GDM1 (cell line): ENCODE results near the gene ZSWIM5.
"Not testable (repeated sequence)": the region's sequence is repeated elsewhere in the genome, so short reads cannot be mapped to it uniquely, and the experiment has no call there.

Source experiments
- DNase-seq: peaks from one replicate; lab custom pipeline; 2025; lab: John Stamatoyannopoulos, UW

The ZSWIM5 gene

DNA sequence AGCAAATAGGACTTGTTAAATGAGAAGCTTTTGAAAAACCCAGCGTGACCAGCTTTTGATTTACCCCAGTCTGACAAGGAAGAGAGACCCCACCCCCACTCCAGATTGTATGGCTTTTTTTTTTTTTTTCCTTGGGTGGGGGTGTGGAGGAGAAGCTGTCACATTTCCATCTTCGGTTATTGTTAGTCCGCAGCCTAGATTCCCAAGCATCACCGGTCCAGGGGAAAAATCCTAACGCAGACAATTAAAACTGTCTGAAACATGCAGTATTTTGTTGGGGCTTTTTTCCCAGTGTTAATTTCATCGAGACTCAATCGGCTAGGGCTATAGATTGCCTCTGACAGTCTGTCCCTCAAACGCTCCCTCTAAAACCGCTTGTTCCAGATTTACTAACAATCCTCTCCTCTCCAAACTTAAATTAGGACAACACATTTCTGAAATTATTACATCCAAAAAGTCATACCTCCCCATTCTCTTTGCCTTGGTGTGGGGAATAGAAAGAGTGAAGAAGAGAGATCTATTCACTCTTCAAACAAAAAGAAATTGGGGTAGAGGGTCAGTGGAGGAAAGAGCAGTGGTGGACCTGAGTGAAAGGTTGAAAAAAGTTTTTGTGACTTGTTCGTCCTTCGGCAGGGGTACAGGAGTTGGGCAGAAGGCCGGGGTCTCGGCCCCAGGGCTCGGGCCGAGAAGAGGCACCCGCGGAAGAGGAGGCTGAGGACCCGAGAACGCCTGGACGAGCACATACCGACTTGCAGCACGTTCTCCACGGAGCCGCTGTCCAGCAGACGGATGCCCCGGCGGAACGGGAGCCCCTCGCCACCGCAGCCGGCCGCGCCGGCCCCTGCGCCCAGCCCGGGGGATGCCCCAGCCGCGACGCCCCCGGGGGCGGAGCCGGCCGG, 1.1 kb downstream of the ZSWIM5 start:
- DNase-seq: no peak

DNA sequence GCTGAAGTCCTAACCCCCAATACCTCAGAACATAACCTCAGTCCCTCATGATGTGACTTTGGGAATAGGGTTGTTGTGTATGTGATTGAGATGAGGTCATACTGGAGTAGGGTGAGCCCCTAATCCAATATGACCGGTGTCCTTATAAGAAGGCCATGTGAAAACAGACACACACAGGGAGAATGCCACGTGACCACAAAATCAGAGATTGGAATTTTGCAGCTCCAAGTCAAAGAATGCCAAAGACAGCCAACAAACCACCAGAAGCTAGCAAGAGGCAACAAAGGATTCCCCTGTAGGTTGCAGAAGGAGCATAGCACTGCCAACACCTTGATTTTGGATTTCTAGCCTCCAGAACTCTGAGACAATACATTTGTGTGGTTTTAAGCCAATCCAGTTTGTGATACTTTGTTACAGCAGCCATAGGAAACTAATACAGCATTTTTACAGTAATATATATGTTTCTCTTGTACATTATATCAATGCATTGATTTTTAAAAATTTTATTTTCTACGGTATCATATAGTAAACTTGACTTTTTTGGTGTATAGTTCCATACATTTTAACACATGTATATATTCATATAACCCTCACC, 5.4 kb downstream of the ZSWIM5 start:
- DNase-seq: no peak

DNA sequence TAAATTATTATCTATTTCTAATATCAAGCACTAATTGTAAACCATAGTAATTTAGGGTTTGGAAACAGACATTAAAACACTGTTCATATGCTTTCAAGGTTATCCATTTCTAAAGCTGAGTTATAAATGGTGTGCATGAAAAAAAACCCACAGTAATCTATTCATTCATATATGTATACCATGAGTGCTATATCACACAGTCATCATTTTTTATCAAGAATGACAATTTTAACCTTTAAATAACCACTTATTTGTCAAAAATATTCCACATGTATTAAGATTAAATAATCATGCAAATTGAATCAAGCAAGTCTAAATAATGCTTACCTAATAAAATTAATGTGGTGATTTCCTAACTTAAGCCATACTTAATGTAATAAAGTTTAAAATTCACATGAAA, 6.0 kb downstream of the ZSWIM5 start:
- DNase-seq: no peak

DNA sequence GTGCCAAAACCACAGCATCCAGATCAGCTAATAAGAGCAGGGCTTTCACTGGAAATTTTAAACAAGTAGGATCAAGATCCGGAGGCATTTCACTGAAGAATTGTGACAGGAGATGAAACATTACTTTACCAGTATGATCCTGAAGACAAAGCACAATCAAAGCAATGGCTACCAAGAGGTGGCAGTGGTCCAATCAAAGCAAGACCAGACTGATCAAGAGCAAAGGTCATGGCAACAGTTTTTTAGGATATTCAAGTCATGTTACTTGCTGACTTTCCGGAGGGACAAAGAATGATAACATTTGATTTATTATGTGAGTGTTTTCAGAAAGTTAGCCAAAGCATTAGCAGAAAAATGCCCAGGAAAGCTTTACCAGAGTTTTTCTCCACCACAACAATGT, 8.2 kb downstream of the ZSWIM5 start:
- DNase-seq: no peak

DNA sequence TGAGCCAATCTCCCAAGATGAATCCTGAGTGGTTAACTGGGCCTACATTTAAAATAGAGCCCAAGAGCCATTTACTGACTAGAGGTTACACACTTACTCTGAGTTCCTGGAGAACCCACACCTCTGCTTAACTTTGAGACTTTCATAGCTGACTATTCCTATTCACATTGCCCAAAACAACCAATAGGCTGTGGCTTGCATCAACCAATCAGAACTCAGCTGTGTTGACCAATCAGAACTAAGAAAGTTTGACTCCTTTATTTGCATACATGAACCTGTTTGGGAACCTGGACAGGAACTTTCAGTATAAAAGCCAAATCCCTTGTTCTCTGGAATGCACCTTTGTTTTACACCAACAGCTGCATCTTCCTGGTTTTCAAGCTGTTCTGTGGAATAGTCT, 9.5 kb downstream of the ZSWIM5 start:
- no peak for DNase-seq

DNA sequence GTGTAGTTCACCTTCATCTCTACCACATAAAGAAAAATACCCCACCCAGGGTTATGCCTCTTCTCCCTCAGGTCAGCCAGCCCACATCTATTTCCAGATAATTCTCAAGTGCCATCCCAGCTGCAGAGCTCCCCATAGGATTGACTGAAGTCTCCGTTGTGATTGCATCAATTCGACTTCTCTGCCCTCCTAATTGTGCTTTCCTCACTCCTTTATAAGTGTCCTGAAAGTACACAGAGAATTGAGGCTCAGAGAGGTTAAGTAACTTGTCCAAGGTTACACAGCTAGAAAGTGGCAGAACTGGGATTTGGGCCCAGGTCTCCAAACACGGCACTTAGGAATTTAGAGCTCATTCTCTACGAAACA, 15.0 kb downstream of the ZSWIM5 start:
- DNase-seq: no peak

DNA sequence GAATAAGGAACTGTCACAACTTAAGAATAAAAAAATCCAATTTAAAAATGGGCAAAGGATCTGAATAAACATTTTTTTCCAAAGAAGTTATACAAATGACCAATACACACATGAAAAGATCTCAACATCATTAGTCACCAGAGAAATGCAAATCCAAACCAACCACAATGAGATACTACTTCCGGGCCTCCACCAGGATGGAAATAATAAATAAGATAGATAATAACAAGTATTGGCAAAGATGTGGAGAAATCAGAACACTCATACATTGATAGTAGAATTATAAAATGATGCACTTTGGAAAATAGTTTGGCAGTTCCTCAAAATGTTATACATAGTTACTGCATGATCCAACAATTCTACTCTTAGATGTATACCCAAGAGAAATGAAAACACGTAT, 18.7 kb downstream of the ZSWIM5 start:
- no peak for DNase-seq

DNA sequence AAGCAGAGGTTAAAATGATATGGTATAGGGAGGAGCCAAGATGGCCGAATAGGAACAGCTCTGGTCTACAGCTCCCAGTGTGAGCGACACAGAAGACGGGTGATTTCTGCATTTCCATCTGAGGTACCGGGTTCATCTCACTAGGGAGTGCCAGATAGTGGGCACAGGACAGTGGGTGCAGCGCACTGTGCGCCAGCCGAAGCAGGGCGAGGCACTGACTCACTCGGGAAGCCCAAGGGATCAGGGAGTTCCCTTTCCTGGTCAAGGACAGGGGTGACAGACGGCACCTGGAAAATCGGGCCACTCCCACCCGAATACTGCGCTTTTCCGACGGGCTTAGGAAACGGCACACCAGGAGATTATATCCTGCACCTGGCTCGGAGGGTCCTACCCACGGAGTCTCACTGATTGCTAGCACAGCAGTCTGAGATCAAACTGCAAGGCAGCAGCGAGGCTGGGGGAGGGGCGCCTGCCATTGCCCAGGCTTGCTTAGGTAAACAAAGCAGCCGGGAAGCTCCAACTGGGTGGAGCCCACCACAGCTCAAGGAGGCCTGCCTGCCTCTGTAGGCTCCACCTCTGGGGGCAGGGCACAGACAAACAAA, 26.4 kb downstream of the ZSWIM5 start:
- not testable (repeated sequence) for DNase-seq

DNA sequence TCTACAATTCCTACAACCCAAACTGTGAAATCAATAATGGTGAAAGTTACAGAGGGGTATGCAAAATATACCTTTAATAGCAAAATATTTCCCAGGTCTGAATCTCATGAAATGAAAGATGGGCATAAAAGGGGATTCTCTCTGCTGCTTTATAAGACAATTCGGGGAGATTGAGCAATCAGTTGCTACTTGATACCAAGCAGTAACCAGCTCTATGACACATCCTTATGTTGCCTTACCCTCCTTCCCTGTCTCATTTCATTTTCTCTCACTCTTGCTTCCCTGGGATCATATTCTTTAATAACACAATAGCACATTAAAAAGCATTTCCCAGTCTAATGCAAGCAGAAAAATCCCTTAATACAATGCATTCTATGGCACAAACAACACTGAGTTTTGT, 29.0 kb downstream of the ZSWIM5 start:
- DNase-seq: no peak

DNA sequence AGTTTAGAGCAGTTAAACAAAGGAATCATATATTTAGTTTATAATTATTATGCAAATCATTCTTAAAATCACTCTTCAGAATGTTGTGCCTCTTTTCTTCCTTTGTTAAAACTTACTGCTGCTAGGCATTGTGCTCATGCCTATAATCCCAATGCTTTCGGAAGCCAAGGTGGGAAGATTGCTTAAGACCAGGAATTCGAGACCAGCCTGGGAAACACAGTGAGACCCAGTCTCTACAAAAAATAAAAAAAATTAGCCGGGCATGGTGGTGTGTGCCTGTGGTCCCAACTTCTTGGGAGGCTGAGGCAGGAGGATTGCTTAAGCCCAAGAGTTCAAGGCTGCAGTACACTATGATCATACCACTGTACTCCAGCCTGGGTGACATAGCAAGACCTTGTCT, 33.6 kb downstream of the ZSWIM5 start:
- DNase-seq: no peak

DNA sequence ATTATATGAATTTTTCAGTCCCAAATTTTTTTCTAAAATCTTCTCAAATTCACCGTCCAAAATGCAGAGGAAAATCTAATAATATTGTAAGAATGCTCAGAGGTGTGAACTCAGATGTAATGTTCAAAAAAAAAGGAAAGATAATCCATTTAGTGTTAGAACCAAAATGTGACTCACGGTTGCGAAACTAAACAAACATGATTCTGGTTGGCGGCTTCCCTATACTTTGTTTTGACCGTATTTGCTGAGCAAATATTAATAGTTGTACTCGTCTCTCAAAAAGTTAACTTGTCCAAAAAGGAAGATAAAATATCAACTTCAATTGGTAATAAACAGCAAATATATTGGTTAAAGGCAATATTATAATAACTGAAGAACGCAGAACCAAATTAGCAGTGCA, 34.4 kb downstream of the ZSWIM5 start:
- DNase-seq: no peak

DNA sequence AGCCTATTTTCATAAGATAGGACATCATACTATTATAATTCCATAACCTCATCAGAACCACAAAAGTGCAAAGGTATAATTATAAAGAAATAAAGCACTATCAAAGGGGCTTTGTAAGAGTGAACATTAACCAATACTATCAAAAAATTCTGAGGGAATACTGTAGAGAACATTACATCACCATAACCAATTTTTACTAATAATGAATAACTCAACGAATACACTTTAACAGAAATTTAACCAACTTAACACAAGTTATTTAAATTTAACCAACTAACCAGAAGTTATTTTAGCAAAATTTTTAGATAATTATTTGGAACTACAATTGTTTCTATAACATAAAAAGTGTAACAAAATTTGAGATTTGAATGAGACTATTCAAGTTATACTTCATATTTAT, 34.8 kb downstream of the ZSWIM5 start:
- DNase-seq: no peak

DNA sequence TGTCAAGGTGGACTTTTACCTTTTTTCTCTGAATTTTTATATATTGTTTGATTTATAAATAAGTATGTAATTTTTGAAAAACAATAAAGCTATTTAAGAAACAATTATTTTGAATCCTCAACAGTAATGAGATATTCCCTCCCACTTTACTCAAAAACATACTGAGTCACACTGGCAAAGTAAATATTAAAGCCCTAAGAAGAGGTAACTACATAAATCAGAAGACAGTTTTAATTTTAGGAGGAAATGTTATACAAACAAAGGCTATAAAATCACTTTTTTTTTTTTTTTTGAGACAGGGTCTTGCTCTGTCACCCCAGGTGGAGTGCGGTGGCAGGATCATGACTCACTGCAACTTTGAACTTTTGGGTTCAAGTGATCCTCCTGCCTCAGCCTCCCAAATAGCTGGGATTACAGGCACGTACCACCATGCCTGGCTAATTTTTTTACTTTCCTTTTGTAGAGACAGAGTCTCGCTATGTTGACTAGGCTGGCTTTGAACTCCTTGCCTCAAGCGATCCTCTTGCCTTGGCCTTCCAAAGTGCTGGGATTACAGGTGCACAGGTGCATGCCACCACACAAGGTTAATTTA, 36.2 kb downstream of the ZSWIM5 start:
- no peak for DNase-seq

DNA sequence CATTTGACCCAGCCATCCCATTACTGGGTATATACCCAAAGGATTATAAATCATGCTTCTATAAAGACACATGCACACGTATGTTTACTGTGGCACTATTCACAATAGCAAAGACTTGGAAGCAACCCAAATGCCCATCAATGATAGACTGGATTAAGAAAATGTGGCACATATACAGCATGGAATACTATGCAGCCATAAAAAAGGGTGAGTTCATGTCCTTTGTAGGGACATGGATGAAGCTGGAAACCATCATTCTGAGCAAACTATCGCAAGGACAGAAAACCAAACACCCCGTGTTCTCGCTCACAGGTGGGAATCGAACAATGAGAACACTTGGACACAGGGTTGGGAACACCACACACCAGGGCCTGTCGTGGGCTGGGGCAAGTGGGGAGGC, 38.5 kb downstream of the ZSWIM5 start:
- DNase-seq: not testable (repeated sequence)

DNA sequence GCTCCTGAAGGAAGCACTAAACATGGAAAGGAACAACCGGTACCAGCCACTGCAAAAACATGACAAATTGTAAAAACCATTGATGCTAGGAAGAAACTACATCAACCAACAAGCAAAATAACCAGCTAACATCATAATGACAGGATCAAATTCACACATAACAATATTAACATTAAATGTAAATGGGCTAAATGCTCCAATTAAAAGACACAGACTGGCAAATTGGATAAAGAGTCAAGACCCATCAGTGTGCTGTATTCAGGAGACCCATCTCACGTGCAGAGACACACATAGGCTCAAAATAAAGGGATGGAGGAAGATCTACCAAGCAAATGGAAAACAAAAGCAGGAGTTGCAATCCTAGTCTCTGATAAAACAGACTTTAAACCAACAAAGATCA, 42.1 kb downstream of the ZSWIM5 start:
- not testable (repeated sequence) for DNase-seq

DNA sequence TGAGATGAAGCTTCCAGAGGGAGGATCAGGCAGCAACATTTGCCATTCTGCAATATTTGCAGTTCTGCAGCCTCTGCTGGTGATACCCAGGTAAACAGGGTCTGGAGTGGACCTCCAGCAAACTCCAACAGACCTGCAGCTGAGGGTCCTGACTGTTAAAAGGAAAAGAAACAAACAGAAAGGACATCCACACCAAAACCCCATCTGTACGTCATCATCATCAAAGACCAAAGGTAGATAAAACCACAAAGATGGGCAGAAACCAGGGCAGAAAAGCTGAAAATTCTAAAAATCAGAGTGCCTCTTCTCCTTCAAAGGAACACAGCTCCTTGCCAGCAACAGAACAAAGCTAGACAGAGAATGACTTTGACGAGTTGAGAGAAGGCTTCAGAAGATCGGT, 43.3 kb downstream of the ZSWIM5 start:
- DNase-seq: not testable (repeated sequence)

DNA sequence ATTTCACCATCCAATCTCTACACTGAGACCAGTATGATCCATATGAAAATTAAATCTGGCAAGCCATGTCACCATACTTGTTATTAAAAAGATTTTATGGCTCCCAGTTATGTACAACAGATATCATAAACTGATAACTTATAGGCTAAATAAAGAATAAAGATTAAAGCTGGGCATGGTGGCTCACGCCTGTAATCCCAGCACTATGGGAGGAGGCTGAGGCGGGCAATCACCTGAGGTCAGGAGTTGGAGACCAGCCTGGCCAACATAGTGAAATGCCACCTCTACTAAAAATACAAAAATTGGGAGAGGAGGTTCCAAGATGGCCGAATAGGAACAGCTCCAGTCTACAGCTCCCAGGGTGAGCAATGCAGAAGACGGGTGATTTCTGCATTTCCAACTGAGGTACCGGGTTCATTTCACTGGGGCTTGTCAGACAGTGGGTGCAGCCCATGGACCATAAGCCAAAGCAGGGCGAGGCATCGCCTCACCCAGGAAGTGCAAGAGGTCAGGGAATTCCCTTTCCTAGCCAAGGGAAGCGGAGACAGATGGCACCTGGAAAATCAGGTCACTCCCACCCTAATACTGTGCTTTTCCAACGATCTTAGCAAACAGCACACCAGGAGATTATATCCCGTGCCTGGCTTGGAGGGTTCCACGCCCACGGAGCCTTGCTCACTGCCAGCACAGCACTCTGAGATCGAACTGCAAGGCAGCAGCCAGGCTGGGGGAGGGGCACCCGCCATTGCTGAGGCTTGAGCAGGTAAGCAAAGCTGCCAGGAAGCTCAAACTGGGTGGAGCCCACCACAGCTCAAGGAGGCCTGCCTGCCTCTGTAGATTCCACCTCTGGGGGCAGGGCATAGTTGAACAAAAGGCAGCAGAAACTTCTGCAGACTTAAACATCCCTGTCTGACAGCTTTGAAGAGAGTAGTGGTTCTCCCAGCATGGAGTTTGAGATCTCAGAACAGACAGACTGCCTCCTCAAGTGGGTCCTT, 44.1 kb downstream of the ZSWIM5 start:
- DNase-seq: not testable (repeated sequence)

DNA sequence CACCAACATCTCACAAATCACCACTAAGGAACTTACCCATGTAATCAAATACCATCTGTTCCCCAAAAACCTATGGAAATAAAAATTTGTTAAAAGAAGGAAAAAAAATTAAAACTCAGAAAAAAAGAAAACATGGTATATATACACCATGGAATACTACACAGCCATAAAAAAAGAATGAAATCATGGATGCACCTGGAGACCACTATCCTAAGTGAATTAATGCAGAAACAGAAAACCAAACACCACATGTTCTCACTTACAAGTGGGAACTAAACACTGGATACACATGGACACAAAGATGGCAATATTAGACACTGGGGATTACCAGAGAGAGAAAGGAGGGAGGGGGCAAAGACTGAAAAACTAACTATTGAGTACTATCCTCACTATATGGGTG, 50.4 kb downstream of the ZSWIM5 start:
- DNase-seq: no peak

DNA sequence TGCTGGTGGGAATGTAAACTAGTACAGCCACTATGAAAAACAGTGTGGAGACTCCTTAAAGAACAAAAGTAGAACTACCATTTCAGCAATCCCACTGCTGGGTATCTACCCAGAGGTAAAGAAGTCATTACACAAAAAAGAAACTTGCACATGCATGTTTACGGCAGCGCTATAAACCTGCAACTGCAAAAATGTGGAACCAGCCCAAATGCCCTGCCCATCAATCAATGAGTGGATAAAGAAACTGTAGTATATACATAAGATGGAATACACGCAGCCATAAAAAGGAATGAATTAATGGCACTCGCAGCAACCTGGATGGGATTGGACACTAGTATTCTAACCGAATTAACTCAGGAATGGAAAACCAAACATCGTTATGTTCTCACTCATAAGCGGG, 51.0 kb downstream of the ZSWIM5 start:
- DNase-seq: no peak

DNA sequence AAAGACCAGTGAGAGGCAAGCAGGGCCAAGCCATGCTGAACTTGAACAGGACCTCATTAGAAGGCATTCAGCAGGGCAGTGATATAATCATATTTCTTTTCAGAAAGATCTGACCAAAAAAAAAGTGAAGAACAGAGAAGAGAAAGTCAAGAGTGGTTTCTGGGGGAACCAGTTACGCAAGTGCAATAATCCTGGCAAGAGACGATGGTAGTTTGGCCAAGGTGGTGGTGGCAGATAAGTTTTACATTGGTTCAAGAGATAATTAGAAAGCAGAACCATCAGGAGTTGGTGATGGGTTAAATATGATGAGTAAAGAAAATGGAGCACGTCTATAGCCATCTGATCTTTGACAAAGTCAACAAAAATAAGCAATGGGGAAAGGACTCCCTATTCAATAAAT, 54.3 kb downstream of the ZSWIM5 start:
- no peak for DNase-seq

DNA sequence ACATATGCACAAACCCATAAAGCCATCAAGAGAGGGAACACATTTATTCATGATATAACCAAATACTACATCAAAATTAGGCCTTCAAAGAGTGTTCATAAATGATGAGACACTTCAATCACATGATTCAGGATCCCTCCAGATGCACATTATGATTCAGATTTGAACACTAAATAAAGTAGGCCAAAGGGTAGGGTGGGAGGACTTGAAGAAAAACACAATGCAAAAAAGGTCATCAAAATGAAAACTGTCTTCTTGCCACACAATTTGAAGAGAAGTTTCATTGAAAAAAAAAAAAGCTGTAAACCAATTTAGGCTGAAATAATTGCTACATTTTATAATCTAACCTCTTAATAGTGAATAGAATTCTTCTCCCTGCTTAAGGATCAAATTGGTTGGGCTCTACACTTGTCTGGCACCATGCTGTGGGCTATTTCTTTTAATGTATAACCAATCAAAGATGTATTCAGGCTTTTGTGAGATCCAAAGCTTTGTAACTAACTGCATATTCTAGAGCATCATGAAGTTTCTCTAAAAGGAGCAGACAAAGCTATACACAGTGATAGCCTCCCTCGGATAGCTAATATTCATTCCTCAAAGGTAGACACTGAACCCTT, 58.1 kb downstream of the ZSWIM5 start:
- no peak for DNase-seq
